ENCODE data around the gene ITPR1.

GRCh38 chr3:4501927-4502326 lies 8.8 kb downstream of the ITPR1 start:
- TF ChIP-seq CTCF (conservative IDR thresholded peaks at IDR 0.05) (no peak), EZH2 (IDR thresholded peaks at IDR 0.05; ENCODE audit: low read depth) (no peak)

All from PC-9 (cell line).